HG03571 (cell line): ENCODE results near the gene WIPF3.

ENCODE experiments used
- ATAC-seq: cut with Tn5 transposase; IDR thresholded peaks from one replicate; pipeline ENCODE4 v1.9.1; 2021; ENCODE audit not compliant: unreplicated experiment

WIPF3 gene

DNA sequence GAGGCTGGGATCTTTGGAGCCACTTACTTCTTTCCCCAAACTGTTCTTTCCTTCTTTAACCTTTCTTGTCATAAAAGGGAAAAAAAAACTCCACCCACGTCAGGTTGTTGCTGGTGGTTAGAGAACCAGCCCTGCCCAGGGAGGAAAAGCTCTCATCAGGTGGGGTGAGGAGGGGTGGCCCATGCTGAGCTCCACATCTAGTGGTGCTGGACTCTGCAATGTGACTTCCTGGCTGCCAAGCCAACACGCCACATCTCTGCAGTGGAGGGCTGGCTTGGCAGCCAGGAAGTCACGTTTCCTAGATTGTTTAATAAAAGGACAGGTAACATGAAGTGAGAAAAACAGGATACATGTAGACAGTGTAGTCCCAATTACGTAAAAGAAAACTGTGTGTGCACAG is 37.4 kb downstream of the WIPF3 start:
- ATAC-seq: no peak

- no peak for ATAC-seq
These were observed 38.3 kb downstream of the WIPF3 start for GRCh38 chr7:29844559-29844958.

- no peak for ATAC-seq
These were observed 41.2 kb downstream of the WIPF3 start for GRCh38 chr7:29847496-29847895.

DNA sequence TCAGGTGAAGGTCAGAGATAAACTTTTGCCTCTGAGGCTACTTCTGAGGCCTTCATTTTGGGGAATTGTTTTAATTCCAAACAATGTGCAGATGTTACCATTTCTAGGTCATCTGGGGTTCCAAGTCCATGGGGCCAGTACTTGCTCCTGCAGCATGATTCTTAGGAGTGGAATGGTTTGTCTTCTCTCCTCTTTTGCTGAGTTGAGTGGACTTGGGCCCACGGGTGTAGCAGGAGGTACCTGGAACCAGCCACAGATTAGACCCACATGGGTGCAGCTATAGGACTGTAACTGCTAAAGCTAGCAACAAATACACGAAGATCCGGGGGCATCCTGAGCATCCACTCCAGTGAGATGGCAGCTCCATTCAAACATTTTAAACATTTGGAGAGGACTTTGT is 41.6 kb downstream of the WIPF3 start:
- ATAC-seq: no peak

GRCh38 chr7:29848941-29849340 is 42.6 kb downstream of the WIPF3 start:
- ATAC-seq: no peak

GRCh38 chr7:29851487-29851886 is 45.2 kb downstream of the WIPF3 start:
- no peak for ATAC-seq

GRCh38 chr7:29852457-29852856 is 46.1 kb downstream of the WIPF3 start:
- no peak for ATAC-seq

GRCh38 chr7:29853072-29853471 is 46.8 kb downstream of the WIPF3 start:
- no peak for ATAC-seq

DNA sequence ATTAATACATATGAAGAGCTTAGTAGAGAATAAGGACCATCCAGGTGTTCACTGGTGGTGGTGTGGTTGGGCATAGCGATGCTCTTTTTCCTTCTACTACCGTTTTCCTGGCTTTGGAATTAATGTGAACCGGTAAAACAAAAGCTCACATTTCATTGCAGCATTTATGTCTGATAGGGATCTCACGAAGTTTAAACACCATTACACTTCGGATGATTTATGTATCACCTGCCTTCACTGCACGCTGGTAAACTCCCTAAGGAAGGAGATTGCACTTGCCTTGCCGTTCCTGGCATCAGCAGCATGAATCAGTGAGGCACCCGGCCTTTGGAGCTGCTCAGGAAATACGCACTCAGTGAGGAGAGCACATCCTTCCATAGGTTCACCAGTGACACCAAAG is 47.5 kb downstream of the WIPF3 start:
- no peak for ATAC-seq

DNA sequence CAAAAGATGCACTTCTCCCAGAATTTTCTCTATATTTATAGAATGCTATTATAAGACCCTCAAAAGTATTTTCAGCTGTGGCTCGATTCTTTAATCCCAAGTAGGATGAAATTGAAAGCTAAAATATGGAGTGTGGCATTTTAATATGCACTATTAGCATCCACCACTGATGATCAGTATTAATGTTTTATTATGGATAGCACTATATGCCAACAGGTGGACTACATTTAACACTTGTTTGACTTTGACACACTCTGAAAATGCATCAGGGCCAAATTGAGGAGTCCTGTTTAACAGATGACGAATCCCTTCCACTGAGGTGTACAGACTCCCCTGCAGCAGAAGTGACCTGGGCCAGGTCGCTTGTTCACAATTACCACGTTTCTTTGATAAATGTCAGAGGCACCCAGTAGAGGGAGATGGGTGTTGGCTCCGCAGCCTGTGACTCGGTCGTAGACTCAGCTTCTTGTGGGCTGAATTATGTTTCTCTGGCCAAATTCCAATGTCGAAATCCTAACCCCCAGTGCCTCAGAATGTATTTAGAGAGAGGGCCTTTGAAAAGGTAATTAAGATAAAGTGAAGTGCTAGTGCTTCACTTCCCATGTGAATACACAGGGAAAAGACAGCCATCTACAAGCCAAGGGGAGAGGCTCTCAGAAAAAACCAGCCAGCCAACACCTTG is 48.1 kb downstream of the WIPF3 start:
- ATAC-seq: no peak

DNA sequence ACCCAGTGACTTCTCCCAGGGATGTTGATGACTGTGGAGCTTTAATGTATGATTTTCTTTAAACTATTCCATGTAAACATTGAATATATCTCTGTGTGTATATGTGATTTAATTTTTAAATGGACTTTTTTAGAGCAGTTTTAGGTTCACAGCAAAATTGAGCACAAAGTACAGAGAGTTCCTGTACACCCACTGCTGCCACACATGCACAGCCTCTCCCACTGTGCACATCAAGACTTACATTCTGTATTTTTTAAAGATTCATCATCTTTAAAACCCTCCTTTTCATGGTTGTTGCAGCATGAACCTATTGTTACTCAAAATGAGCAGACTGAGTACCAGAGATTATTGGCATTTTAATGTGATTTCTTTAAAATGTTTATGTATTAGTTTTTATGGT is 51.3 kb downstream of the WIPF3 start:
- no peak for ATAC-seq

- ATAC-seq: no peak
These were observed 52.1 kb downstream of the WIPF3 start for GRCh38 chr7:29858191-29858951.

DNA sequence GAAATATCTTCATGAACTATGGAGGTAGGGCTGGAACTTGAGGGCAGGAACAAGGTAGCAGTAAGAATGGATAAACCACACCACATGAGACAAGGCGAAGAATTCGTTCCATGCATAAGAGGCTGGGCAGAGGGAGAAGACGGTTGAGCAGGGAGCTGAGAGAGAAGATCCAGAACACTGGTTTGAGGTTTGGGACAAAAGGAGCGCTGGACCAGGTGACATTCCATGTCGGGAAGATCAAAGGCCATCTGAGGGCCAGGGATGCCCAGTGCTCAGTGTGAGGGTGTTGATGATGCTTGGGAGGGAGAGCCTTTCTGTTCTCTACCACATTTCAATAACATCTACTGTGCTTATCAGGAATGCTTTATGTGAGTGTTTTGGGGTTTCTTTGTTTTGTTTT is 52.8 kb downstream of the WIPF3 start:
- ATAC-seq: no peak

GRCh38 chr7:29859524-29860185 is 53.3 kb downstream of the WIPF3 start:
- ATAC-seq: no peak

DNA sequence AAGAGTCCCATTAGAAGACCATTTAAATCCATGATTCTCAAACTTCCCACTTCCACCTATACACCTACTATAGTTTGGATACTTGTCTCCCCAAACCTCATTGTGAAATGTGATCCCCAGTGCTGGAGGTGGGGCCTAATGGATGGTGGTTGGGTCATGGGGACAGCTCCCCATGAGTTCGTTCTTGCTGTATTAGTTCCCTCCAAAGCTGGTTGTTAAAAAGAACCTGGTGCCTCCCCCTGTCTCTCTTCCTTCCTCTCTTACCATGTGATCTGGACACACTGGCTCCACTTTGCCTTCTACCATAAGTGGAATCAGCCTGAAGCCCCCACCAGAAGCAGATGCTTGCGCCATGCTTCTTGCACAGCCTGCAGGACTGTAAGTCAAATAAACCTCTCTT is 53.9 kb downstream of the WIPF3 start:
- ATAC-seq: no peak

DNA sequence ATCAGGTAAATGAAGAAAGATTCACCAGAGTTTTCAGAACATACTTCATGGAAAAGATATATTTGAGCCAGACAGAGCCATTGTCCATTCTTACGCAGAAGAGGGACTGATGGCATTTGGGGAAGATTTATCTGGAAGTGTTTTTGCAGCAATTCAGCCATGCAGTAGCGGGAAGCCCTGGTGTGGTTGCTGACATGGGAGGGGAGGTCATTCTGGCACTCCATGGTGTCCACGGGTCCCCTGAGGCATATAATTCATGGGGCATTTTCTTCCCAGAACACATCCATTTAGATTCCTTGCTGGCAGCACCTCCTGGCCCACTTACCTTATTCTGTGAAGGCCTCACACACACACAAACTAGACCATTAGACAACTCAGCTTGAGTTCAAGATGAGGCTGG is 55.6 kb downstream of the WIPF3 start:
- no peak for ATAC-seq

DNA sequence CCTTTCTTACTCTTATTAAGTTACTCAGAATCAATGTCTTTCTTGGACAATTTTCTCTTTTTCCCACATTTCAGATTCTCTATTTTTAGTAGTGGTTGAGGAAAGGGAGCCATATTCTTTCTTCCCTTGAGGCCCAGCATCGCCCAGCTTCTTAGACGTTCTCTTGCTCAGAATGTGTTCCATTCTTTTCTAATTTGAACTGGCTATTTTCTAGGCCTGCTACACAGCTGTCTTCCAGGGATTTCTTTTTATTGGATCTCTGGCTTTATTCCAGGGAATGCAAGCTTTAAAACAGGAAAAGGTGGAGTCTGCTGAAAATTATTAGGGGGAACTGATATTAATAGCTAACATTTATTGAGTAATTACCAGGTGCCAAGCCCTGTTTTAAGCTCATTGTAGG is 58.3 kb downstream of the WIPF3 start:
- ATAC-seq: no peak

DNA sequence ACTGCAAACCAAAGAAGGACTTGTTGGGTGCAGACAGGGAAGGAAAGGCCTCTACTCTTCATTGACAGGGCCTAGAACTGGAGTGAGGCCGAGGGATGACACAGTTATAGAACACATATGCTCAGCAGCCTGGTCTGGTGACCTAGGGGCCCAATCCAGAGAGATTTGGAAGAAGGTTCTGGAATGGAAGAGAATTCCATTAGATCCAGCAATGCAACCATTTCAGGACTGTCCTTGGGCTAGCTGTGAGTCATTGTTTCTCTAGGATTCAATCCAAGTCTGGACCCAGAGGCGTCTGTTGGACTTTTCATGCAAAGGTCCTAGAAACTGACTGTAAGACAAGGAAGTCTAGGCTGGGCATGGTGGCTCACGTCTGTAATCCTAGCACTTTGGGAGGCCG is 59.2 kb downstream of the WIPF3 start:
- no peak for ATAC-seq

DNA sequence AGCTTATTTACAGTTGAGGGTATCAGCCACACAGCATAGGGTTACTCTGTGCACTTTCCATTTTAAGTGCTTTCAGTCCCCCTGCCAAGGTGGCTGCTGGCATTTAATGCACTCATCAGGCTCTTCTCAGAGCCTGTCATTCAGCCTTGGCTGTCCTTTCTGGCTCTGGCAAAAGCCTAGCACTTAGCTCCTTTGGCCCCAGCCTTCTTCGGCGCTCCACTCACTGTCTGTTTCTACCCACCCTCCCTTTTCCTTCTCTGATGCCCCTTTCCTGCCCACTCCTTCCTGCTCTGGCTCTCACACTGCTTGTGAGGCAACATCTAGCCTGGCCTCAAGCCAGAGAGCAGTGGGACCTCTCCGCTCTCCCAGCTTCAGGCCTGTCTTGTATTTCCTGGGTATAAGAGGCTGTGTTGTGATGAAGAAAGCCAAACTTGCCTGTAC is 60.2 kb downstream of the WIPF3 start:
- no peak for ATAC-seq

DNA sequence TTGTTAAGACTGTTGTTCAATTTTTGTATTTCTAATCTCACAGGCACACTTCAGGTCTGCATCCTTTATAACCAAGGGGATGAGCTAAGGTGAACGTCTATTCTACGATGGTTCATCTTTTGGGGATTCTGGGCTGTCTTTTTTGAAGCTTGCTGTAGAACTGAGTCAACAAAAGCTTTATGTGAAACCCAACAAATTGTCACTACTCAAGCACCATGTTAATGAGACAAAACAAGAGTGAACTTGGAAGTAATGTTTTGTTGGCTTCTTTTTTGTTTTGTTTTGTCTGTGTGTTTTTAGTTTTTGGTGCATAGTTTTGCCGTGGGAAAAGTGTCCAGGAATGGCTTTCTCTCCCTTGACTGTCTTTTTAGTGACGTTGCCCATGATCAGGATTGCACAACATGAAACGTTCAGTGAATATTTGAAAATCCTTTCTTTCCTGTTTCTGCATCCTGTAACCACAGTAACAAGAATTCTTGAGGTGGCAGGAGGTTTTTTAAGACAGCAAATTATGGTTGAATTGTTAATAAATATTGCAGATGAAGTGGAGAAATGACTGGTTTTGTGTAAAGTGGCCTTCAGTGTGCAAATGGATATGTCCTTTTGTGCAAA is 65.6 kb downstream of the WIPF3 start:
- ATAC-seq: no peak

- ATAC-seq: no peak
These were observed 67.5 kb downstream of the WIPF3 start for GRCh38 chr7:29873644-29874294.
